Measurements from ENCODE around the gene HOXD11.

DNA sequence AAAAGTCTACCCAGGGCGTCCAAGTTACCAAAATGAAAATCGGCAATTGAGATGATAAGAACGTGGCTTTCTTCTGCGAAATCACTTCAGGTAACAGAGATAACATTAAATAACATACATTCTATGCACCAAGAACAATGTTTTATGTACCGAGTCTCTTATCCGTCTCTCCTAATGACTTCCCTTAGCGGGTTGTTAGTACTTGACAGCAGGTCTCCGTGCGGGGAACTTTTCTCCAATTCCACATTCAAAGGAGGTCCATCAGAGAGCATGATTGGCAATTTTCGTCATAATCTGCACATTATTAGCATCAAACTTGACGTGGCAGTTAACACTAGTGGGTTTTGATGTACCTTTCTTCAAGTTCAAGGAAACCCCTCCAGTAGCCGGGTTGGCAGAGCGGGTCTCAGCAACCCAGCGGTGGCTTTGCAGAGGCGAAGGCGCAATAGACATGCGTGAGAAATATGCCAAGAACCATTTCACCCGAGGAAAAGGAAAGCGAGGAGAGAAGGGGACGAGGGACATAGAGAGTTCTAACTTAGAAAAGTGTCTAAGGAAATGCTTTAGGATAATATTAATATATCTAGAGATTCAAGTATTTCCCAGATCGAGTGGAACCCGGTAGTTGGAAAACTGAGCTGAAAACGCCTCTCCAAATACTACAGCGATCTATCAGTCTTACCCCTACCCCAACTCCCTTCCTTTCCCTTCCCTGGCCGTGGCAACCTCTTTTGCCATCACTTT lies 28.4 kb upstream of the HOXD11 start:
- no peak for TF ChIP-seq POLR2A (IDR thresholded peaks at IDR 0.05; ENCODE audit: low read depth, low read length)
- TF ChIP-seq, protein P1, sequence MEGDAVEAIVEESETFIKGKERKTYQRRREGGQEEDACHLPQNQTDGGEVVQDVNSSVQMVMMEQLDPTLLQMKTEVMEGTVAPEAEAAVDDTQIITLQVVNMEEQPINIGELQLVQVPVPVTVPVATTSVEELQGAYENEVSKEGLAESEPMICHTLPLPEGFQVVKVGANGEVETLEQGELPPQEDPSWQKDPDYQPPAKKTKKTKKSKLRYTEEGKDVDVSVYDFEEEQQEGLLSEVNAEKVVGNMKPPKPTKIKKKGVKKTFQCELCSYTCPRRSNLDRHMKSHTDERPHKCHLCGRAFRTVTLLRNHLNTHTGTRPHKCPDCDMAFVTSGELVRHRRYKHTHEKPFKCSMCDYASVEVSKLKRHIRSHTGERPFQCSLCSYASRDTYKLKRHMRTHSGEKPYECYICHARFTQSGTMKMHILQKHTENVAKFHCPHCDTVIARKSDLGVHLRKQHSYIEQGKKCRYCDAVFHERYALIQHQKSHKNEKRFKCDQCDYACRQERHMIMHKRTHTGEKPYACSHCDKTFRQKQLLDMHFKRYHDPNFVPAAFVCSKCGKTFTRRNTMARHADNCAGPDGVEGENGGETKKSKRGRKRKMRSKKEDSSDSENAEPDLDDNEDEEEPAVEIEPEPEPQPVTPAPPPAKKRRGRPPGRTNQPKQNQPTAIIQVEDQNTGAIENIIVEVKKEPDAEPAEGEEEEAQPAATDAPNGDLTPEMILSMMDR (conservative IDR thresholded peaks at IDR 0.05; ENCODE audit: low read depth, low read length), result no peak
- no peak for TF ChIP-seq CEBPB (IDR thresholded peaks at IDR 0.05; ENCODE audit: low read depth, low read length)
- no peak for TF ChIP-seq SMC3 (IDR thresholded peaks at IDR 0.05; ENCODE audit: low read depth, low read length)
- no peak for TF ChIP-seq MAZ (IDR thresholded peaks at IDR 0.05; ENCODE audit: borderline replicate concordance, low read depth, low read length)
